Mucosa of descending colon (tissue), 3 donors: ENCODE data around the gene NUCB1. TPM values are rescaled to one million over a fixed set of nuclear protein-coding genes. Genes with fewer than 3 reads are reported as not detected.
"Not testable (repeated sequence)": the region's sequence is repeated elsewhere in the genome, so short reads cannot be mapped to it uniquely, and the experiment has no call there.

Source experiments
- ATAC-seq: fragments of 200-7000 bp; cut with Tn5 transposase; one replicate; pipeline ENCODE4 v1.9.1; 2020; ENCODE audit warnings: mild to moderate bottlenecking, moderate library complexity
- DNase-seq, 3 donors: peaks; one replicate each; pipeline ENCODE4 v3.0.0-alpha.2; 2020
- H3K36me3 ChIP-seq: fragments of 200-600 bp; one replicate; pipeline ENCODE4 v1.8.0; 2021; ENCODE audit warnings: low read depth, mild to moderate bottlenecking
- H3K4me1 ChIP-seq: fragments of 200-600 bp; one replicate; pipeline ENCODE4 v1.8.0; 2021; ENCODE audit warnings: low read depth, mild to moderate bottlenecking
- H3K4me3 ChIP-seq: fragments of 200-600 bp; one replicate; pipeline ENCODE4 v1.8.0; 2021; ENCODE audit warnings: mild to moderate bottlenecking
- H3K9me3 ChIP-seq: fragments of 200-600 bp; one replicate; pipeline ENCODE4 v1.8.0; 2021; ENCODE audit warnings: mild to moderate bottlenecking
- CTCF ChIP-seq: fragments of 200-600 bp; IDR thresholded peaks from one replicate; pipeline ENCODE4 v1.8.0; 2022; ENCODE audit warnings: antibody characterized with exemption, mild to moderate bottlenecking
- intact Hi-C, 2 donors: fragments of 100-400 bp; cut with DNase I in 1 of 2; cut with micrococcal nuclease in 1 of 2; formaldehyde crosslinking; loops; one replicate each; pipeline versions ENCODE4 v1.11.0 to v1.11.1; 2022; cut with DNase I, micrococcal nuclease
- total RNA-seq, 3 donors: library from RNA; stranded (reverse); fragmentation: NEBNext Ultra II Directional in 2 of 3; extraction: Animal tissue kit (Norgen Biotek cat#: 25700) in 2 of 3; gene quantifications; one replicate each; pipeline versions ENCODE4 v1.2.1 to v1.2.4, GENCODE V29; 2021 to 2023
- donor health status: DM: no; HTN: no; CAD: no; lungs with moderate emphysema.
- donor health status: DM: no; HTN: no; CAD: no.
- donor health status: DM: no; HTN: yes; CAD: no.

The NUCB1 gene
- total RNA-seq, 3 donors from 2014 or later = 171 to 219 (median 205) TPM

- intact Hi-C loops = no loop called here
- ATAC-seq (no peak), DNase-seq (no peak)
- Histone ChIP-seq H3K36me3 (no peaks in the 10 kb centered on the region), H3K4me3 (no peak overlapping the region), H3K4me1 (peaks cover 7% of the 10 kb centered on the region), H3K9me3 (no peaks in the 10 kb centered on the region)
- TF ChIP-seq CTCF = no peak
These were observed 2.9 kb upstream of the NUCB1 start for GRCh38 chr19:48897181-48897580.

GRCh38 chr19:48899386-48899749 is 744 bp upstream of the NUCB1 start:
- H3K9me3 ChIP-seq, DNase-seq: not testable (repeated sequence)

GRCh38 chr19:48900477-48901406 is 630 bp downstream of the NUCB1 start:
- Histone ChIP-seq H3K36me3 (no peaks in the 10 kb centered on the region), H3K9me3 (no peaks in the 10 kb centered on the region), H3K4me3 (peak overlapping the region; percentile 49), H3K4me1 (peaks cover 7% of the 10 kb centered on the region)
- peak; percentile 20 for ATAC-seq
- TF ChIP-seq CTCF = no peak
- peak in 1 of 3 donors; percentile 67 for DNase-seq
- intact Hi-C loops = no loop called here

More at GRCh38 chr19:48899386-48899749, 744 bp upstream of the NUCB1 start:
- H3K4me3 ChIP-seq, ATAC-seq, H3K36me3 ChIP-seq, H3K4me1 ChIP-seq, intact Hi-C loops: not testable (repeated sequence)

- ATAC-seq, H3K4me3 ChIP-seq, H3K36me3 ChIP-seq, DNase-seq, H3K9me3 ChIP-seq, H3K4me1 ChIP-seq, intact Hi-C loops: not testable (repeated sequence)
These were observed 2.2 kb downstream of the NUCB1 start for GRCh38 chr19:48902291-48902690.

DNA sequence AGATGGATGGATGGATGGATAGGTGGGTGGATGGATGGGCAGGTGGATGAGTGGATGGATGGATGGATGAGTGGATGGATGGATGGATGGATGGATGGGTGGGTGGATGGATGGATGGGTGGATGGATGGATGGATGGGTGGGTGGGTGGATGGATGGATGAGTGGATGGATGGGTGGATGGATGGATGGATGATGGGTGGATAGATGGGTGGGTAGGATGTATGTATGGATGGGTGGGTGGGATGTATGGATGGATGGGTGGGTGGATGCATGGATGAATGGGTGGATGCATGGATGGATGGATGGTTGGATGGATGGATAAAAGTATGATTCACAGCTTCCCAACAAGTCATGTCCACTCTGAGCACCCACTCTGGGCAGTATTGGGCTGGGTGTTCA is 3.7 kb downstream of the NUCB1 start:
- ATAC-seq, H3K36me3 ChIP-seq, DNase-seq, intact Hi-C loops, H3K9me3 ChIP-seq, H3K4me3 ChIP-seq, H3K4me1 ChIP-seq: not testable (repeated sequence)

DNA sequence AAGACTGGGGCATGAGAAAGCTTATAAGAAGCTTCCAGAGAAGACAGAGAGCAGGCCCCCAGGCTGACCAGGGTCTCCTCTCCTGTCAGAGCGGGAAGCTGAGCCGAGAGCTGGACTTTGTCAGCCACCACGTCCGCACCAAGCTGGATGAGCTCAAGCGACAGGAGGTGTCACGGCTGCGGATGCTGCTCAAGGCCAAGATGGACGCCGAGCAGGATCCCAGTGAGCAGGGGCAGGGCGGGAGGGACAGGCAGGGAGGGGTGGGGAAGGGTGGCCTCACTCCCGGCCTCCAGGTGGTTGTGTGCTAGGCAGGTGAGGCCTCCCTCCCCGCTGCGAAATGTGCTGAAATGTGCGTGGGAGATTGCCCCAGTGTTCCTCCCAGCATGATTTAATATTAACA is 5.6 kb downstream of the NUCB1 start:
- intact Hi-C loops = no loop called here
- DNase-seq (no peak), ATAC-seq (no peak)
- Histone ChIP-seq H3K9me3 (no peaks in the 10 kb centered on the region), H3K4me1 (peaks cover 7% of the 10 kb centered on the region), H3K4me3 (no peak overlapping the region), H3K36me3 (no peaks in the 10 kb centered on the region)
- no peak for TF ChIP-seq CTCF

DNA sequence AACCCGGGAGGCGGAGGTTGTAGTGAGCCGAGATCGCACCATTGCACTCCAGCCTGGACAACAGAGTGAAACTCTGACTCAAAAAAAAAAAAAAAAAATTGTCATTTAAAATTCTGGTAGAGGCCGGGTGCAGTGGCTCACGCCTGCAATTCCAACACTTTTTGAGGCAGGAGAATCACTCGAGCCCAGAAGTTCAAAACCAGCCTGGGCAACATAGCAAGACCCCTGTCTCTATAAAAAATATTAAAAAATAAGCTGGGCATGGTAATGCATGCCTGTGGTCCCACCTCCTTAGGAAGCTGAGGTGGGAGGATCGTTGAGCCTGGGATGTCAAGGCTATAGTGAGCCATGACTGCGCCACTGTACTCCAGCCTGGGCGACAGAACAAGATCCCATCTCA is 6.2 kb downstream of the NUCB1 start:
- DNase-seq (no peak), ATAC-seq (no peak)
- TF ChIP-seq CTCF = no peak
- Histone ChIP-seq H3K36me3 (no peaks in the 10 kb centered on the region), H3K9me3 (no peaks in the 10 kb centered on the region), H3K4me3 (no peak overlapping the region), H3K4me1 (peaks cover 5% of the 10 kb centered on the region)
- intact Hi-C loops = no loop called here
